HUES48 (cell line): ENCODE results near the gene SPRYD4.
A peak's percentile ranks its signal among the peaks of the same experiment; 100 is the strongest.

ENCODE experiments used
- H3K27ac ChIP-seq: one replicate; pipeline ENCODE4 v1.7.0; 2013; ENCODE audit warnings: low read depth, low read length, inconsistent platforms
- H3K27me3 ChIP-seq: 2 replicates; pipeline ENCODE4 v1.6.1; 2013; ENCODE audit warnings: mild to moderate bottlenecking, low read length; ENCODE audit not compliant: control insufficient read depth, insufficient read depth
- H3K36me3 ChIP-seq: 2 replicates; pipeline ENCODE4 v1.6.1; 2013; ENCODE audit warnings: low read length; ENCODE audit not compliant: control insufficient read depth, insufficient read depth
- H3K4me1 ChIP-seq: 2 replicates; pipeline ENCODE4 v1.6.1; 2013; ENCODE audit warnings: mild to moderate bottlenecking, low read length; ENCODE audit not compliant: control insufficient read depth, insufficient read depth
- H3K4me3 ChIP-seq: 2 replicates; pipeline ENCODE4 v1.5.1; 2013; ENCODE audit warnings: mild to moderate bottlenecking, low read depth, low read length
- H3K9ac ChIP-seq: 2 replicates; pipeline ENCODE4 v1.6.1; 2013; ENCODE audit warnings: mild to moderate bottlenecking, low read depth, low read length, moderate library complexity
- H3K9me3 ChIP-seq: 2 replicates; pipeline ENCODE4 v1.6.1; 2013; ENCODE audit warnings: low read length; ENCODE audit not compliant: control insufficient read depth, insufficient read depth

Gene SPRYD4

GRCh38 chr12:56449622-56449984, 18.8 kb upstream of the SPRYD4 start:
- Histone ChIP-seq H3K36me3 (peaks cover 6% of the 10 kb centered on the region), H3K9me3 (no peaks in the 10 kb centered on the region; the same call in 1 of the 2 replicates), H3K4me1 (peaks cover 15% of the 10 kb centered on the region), H3K27ac (peak overlapping the region; percentile 99), H3K4me3 (peak overlapping the region; percentile 84), H3K9ac (peak overlapping the region; percentile 92), H3K27me3 (no peaks in the 10 kb centered on the region; the same call in 1 of the 2 replicates)

GRCh38 chr12:56450241-56450640, 18.1 kb upstream of the SPRYD4 start:
- Histone ChIP-seq H3K36me3 (peaks cover 6% of the 10 kb centered on the region), H3K27me3 (peaks cover 3% of the 10 kb centered on the region; the same call in 1 of the 2 replicates), H3K27ac (no peak overlapping the region), H3K9me3 (no peaks in the 10 kb centered on the region), H3K4me1 (peaks cover 15% of the 10 kb centered on the region), H3K4me3 (no peak overlapping the region), H3K9ac (no peak overlapping the region)

- peaks cover 3% of the 10 kb centered on the region; the same call in 1 of the 2 replicates for H3K27me3 ChIP-seq
- no peaks in the 10 kb centered on the region for H3K9me3 ChIP-seq
- H3K4me1 ChIP-seq = peaks cover 15% of the 10 kb centered on the region
- H3K9ac ChIP-seq = no peak overlapping the region
- peaks cover 6% of the 10 kb centered on the region for H3K36me3 ChIP-seq
- no peak overlapping the region for H3K4me3 ChIP-seq
- H3K27ac ChIP-seq = no peak overlapping the region
Measured at GRCh38 chr12:56451147-56451546, 17.2 kb upstream of the SPRYD4 start.

GRCh38 chr12:56454557-56454956, 13.8 kb upstream of the SPRYD4 start, which contains the start of gene MIP:
Gene MIP (minus strand): TSS chr12:56454657. CDS start chr12:56454613, 44 bp downstream.
- H3K27ac ChIP-seq = no peak within 1 kb of the TSS
- H3K4me3 ChIP-seq = no peak within 1 kb of the TSS
- peaks cover 3% of the 10 kb centered on the region; the same call in 1 of the 2 replicates for H3K27me3 ChIP-seq
- H3K4me1 ChIP-seq = peaks cover 13% of the 10 kb centered on the region
- H3K9ac ChIP-seq = no peak within 1 kb of the TSS
- H3K9me3 ChIP-seq = no peaks in the 10 kb centered on the region
- no peaks in the 10 kb centered on the region for H3K36me3 ChIP-seq

GRCh38 chr12:56457817-56458216, 10.6 kb upstream of the SPRYD4 start:
- Histone ChIP-seq H3K4me3 (no peak overlapping the region), H3K36me3 (no peaks in the 10 kb centered on the region), H3K27ac (no peak overlapping the region), H3K9ac (no peak overlapping the region), H3K4me1 (peaks cover 2% of the 10 kb centered on the region), H3K27me3 (peaks cover 3% of the 10 kb centered on the region; the same call in 1 of the 2 replicates), H3K9me3 (no peaks in the 10 kb centered on the region)

- Histone ChIP-seq H3K27ac (no peak overlapping the region), H3K9me3 (no peaks in the 10 kb centered on the region)
Measured at GRCh38 chr12:56461235-56462159, 6.9 kb upstream of the SPRYD4 start.

GRCh38 chr12:56462565-56462964, 5.8 kb upstream of the SPRYD4 start:
- H3K36me3 ChIP-seq = no peaks in the 10 kb centered on the region
- H3K9me3 ChIP-seq = no peaks in the 10 kb centered on the region
- peaks cover 16% of the 10 kb centered on the region for H3K4me1 ChIP-seq
- H3K9ac ChIP-seq = no peak overlapping the region
- no peak overlapping the region for H3K4me3 ChIP-seq
- no peaks in the 10 kb centered on the region for H3K27me3 ChIP-seq
- H3K27ac ChIP-seq = peak overlapping the region; percentile 67

More at GRCh38 chr12:56461235-56462159, 6.9 kb upstream of the SPRYD4 start:
- Histone ChIP-seq H3K9ac (no peak overlapping the region), H3K4me3 (no peak overlapping the region), H3K36me3 (no peaks in the 10 kb centered on the region), H3K4me1 (peaks cover 16% of the 10 kb centered on the region), H3K27me3 (no peaks in the 10 kb centered on the region)

- H3K4me3 ChIP-seq = peak overlapping the region; percentile 99
- H3K9ac ChIP-seq = peak overlapping the region; percentile 99
- no peaks in the 10 kb centered on the region; the same call in 1 of the 2 replicates for H3K4me1 ChIP-seq
- H3K36me3 ChIP-seq = peaks cover 39% of the 10 kb centered on the region
- H3K27me3 ChIP-seq = no peaks in the 10 kb centered on the region
- no peaks in the 10 kb centered on the region for H3K9me3 ChIP-seq
- H3K27ac ChIP-seq = no peak overlapping the region
Measured at GRCh38 chr12:56469007-56469930, 891 bp downstream of the SPRYD4 start.

- no peaks in the 10 kb centered on the region for H3K27me3 ChIP-seq
- no peak overlapping the region for H3K27ac ChIP-seq
- peaks cover 42% of the 10 kb centered on the region for H3K36me3 ChIP-seq
- H3K4me1 ChIP-seq = no peaks in the 10 kb centered on the region
- H3K9ac ChIP-seq = no peak overlapping the region
- H3K9me3 ChIP-seq = no peaks in the 10 kb centered on the region
- no peak overlapping the region for H3K4me3 ChIP-seq
Measured at GRCh38 chr12:56474389-56474788, 6.0 kb downstream of the SPRYD4 start.

GRCh38 chr12:56476143-56476542, 7.8 kb downstream of the SPRYD4 start:
- H3K4me3 ChIP-seq = no peak overlapping the region
- peaks cover 28% of the 10 kb centered on the region for H3K36me3 ChIP-seq
- no peaks in the 10 kb centered on the region for H3K4me1 ChIP-seq
- no peak overlapping the region for H3K27ac ChIP-seq
- H3K9me3 ChIP-seq = no peaks in the 10 kb centered on the region
- H3K27me3 ChIP-seq = no peaks in the 10 kb centered on the region
- no peak overlapping the region for H3K9ac ChIP-seq
